GM12878 (cell line): Measurements from ENCODE around the gene MYH6. TPM values are rescaled to one million over a fixed set of nuclear protein-coding genes. Genes with fewer than 3 reads are reported as not detected.

Experiments used
- ATAC-seq: fragments of 200-7000 bp; cut with Tn5 transposase; 3 replicates; pipeline ENCODE4 v1.9.1; 2020; ENCODE audit warnings: mild to moderate bottlenecking, moderate library complexity
- BruUV-seq: library from RNA; stranded (reverse); fragments of 400-500 nt; replicated peaks from 2 replicates; lab custom pipeline; 2021; lab: Mats Ljungman, UMichigan
- CTCF ChIA-PET: fragments of 300-600 bp; sonication (Branson Sonifier 250); formaldehyde crosslinking; extraction: SDS; loops from one replicate; lab custom pipeline; 2021; ENCODE audit warnings: inconsistent platforms; lab: Yijun Ruan, JAX
- POLR2A ChIA-PET: fragments of 350-600 bp; formaldehyde crosslinking; extraction: SDS; loops from one replicate; lab custom pipeline; 2021; ENCODE audit warnings: inconsistent platforms; lab: Charles Lee
- RAD21 ChIA-PET: fragments of 300-600 bp; sonication (Branson Sonifier 250); formaldehyde crosslinking; loops from one replicate; lab custom pipeline; 2023; ENCODE audit warnings: antibody characterized with exemption; ENCODE audit not compliant: unreplicated experiment; lab: Charles Lee
- SMC1A ChIA-PET: fragments of 300-600 bp; sonication (Branson Sonifier 250); formaldehyde crosslinking; loops from one replicate; lab custom pipeline; 2023; ENCODE audit not compliant: unreplicated experiment, uncharacterized antibody; lab: Charles Lee
- DNase-seq: peaks from one replicate; pipeline ENCODE4 v3.0.0-alpha.2; 2011; ENCODE audit warnings: low read depth, low spot score
- FAIRE-seq: peaks from 3 replicates; lab custom pipeline; 2011; peaks lifted over from hg19 to GRCh38; lab: Jason Lieb, UNC
- H2AFZ ChIP-seq: 2 replicates; pipeline ENCODE4 v1.6.0; 2011; ENCODE audit warnings: low read depth, low read length, control low read depth; ENCODE audit not compliant: control insufficient read depth
- H3K27ac ChIP-seq: 2 replicates; pipeline ENCODE4 v1.5.1; 2011; ENCODE audit warnings: control low read depth; ENCODE audit not compliant: control insufficient read depth, insufficient read depth
- H3K27me3 ChIP-seq, 2 experiments: replicated peaks in 1 of 2; 2 replicates each; pipeline versions ENCODE4 v1.6.0 to v1.6.1; 2011; ENCODE audit warnings: low read length in 1 of 2; ENCODE audit not compliant: control insufficient read depth in 2 of 2, insufficient read depth in 2 of 2
- H3K36me3 ChIP-seq, 2 experiments: 2 replicates each; pipeline ENCODE4 v1.5.1; 2011; ENCODE audit warnings: low read length in 1 of 2; ENCODE audit not compliant: control insufficient read depth in 2 of 2, insufficient read depth in 2 of 2
- H3K4me1 ChIP-seq: 2 replicates; pipeline ENCODE4 v1.6.1; 2011; ENCODE audit warnings: mild to moderate bottlenecking, low read length, moderate library complexity, mixed read lengths; ENCODE audit not compliant: control insufficient read depth, insufficient read depth
- H3K4me2 ChIP-seq: 2 replicates; pipeline ENCODE4 v1.6.0; 2011; ENCODE audit warnings: control low read depth; ENCODE audit not compliant: control insufficient read depth, insufficient read depth
- H3K4me3 ChIP-seq: fragments of 200-600 bp; sonication (generic); 2 replicates; pipeline ENCODE4 v1.5.1; 2016
- H3K79me2 ChIP-seq: 2 replicates; pipeline ENCODE4 v1.6.0; 2011; ENCODE audit warnings: low read length; ENCODE audit not compliant: control insufficient read depth, insufficient read depth
- H3K9ac ChIP-seq: 2 replicates; pipeline ENCODE4 v1.8.0; 2011; ENCODE audit warnings: low read length, control low read depth, mixed read lengths; ENCODE audit not compliant: control insufficient read depth, insufficient read depth
- H3K9me3 ChIP-seq: replicated peaks from 3 replicates; pipeline ENCODE4 v1.5.1; 2011; ENCODE audit warnings: mild to moderate bottlenecking, low read length; ENCODE audit not compliant: control insufficient read depth, insufficient read depth
- H4K20me1 ChIP-seq: 2 replicates; pipeline ENCODE4 v1.6.0; 2011; ENCODE audit not compliant: control insufficient read depth, insufficient read depth
- BACH1 ChIP-seq: fragments of 450-650 bp; IDR thresholded peaks from 2 replicates; pipeline ENCODE4 v1.6.1; 2017; ENCODE audit warnings: mild to moderate bottlenecking, borderline replicate concordance
- ESRRA ChIP-seq: IDR thresholded peaks from 2 replicates; pipeline ENCODE4 v1.6.1; 2012; ENCODE audit warnings: mild to moderate bottlenecking, low read length, improper control_type of control experiment
- GATAD2B ChIP-seq: fragments of 450-650 bp; conservative IDR thresholded peaks from 2 replicates; pipeline ENCODE4 v1.6.1; 2017; ENCODE audit warnings: low read depth, mild to moderate bottlenecking, moderate library complexity
- IRF3 ChIP-seq: fragments of 450-650 bp; IDR thresholded peaks from 2 replicates; pipeline ENCODE4 v1.6.1; 2014; ENCODE audit warnings: mild to moderate bottlenecking
- JUNB ChIP-seq: IDR thresholded peaks from 2 replicates; pipeline ENCODE4 v1.6.1; 2016; ENCODE audit warnings: antibody characterized with exemption, mild to moderate bottlenecking
- MEF2B ChIP-seq: fragments of 450-650 bp; IDR thresholded peaks from 2 replicates; pipeline ENCODE4 v1.6.1; 2018; ENCODE audit warnings: mild to moderate bottlenecking, moderate library complexity; ENCODE audit not compliant: partially characterized antibody, poor library complexity, severe bottlenecking
- MXI1 ChIP-seq: fragments of 150-350 bp; IDR thresholded peaks from 2 replicates; pipeline ENCODE4 v1.6.1; 2011; ENCODE audit warnings: low read depth, mild to moderate bottlenecking, inconsistent platforms, low read length, improper control_type of control experiment
- NR2C1 ChIP-seq: fragments of 450-650 bp; IDR thresholded peaks from 2 replicates; pipeline ENCODE4 v1.6.1; 2017; ENCODE audit warnings: antibody characterized with exemption, mild to moderate bottlenecking, moderate library complexity
- SREBF2 ChIP-seq: IDR thresholded peaks from 2 replicates; pipeline ENCODE4 v1.6.1; 2012; ENCODE audit warnings: mild to moderate bottlenecking, low read length
- SRF ChIP-seq, 2 experiments: IDR thresholded peaks; 2 replicates each; pipeline ENCODE4 v1.6.1; 2011; ENCODE audit warnings: low read depth in 2 of 2, low read length in 2 of 2, mild to moderate bottlenecking in 1 of 2, moderate library complexity in 1 of 2
- SUPT20H ChIP-seq: IDR thresholded peaks from 2 replicates; pipeline ENCODE4 v1.6.1; 2011; ENCODE audit warnings: low read depth, mild to moderate bottlenecking, low read length, moderate library complexity, borderline replicate concordance; ENCODE audit not compliant: control insufficient read depth
- TAF1 ChIP-seq: IDR thresholded peaks from 2 replicates; pipeline ENCODE4 v1.6.1; 2011; ENCODE audit warnings: mild to moderate bottlenecking, low read depth, low read length, borderline replicate concordance
- YY1 ChIP-seq: IDR thresholded peaks from 2 replicates; pipeline ENCODE4 v1.6.1; 2011; ENCODE audit warnings: low read depth, mild to moderate bottlenecking, low read length
- WGBS: methylation state at CpG from one replicate; pipeline ENCODE4 v1.1.6; 2016; ENCODE audit warnings: low lambda C conversion rate; ENCODE audit not compliant: insufficient replicate concordance, insufficient coverage; ENCODE audit errors: missing lambda C conversion rate; 5-methylcytosine and 5-hydroxymethylcytosine counted together
- in situ Hi-C: fragments of 300-500 bp; cut with MboI; formaldehyde crosslinking; loops from 9 replicates; pipeline ENCODE4 v1.14.3; 2018; ENCODE audit warnings: mixed read lengths
- intact Hi-C: fragments of 100-400 bp; cut with micrococcal nuclease; formaldehyde crosslinking; loops from one replicate; pipeline ENCODE4 v1.14.2; 2022; ENCODE audit not compliant: unreplicated experiment
- polyA plus RNA-seq, 11 experiments: library from polyadenylated mRNA; depleted of rRNA in 4 of 11; unstranded in 6 of 11; stranded (reverse) in 5 of 11; fragments of >200 nt; fragmentation: Nextera tagmentation in 4 of 11; fragmentation: Illumina TruSeq in 1 of 11; extraction: Ambion mirVana in 4 of 11; extraction: Trizol in 1 of 11; gene quantifications; 1 replicate in 1 of 11; 2 replicates in 10 of 11; pipeline versions ENCODE4 v1.2.1 to v1.2.3, GENCODE V29; 2011 to 2016; ENCODE audit warnings: inconsistent platforms in 2 of 11, missing spikeins in 2 of 11, low read depth in 1 of 11
- total RNA-seq, 4 experiments: library from RNA; depleted of rRNA in 3 of 4; stranded (reverse); fragments of >200 nt in 3 of 4; fragmentation: Illumina TruSeq in 1 of 4; extraction: Trizol in 1 of 4; gene quantifications; 2 replicates each; pipeline versions ENCODE4 v1.2.1 to v1.2.3, GENCODE V29; 2013 to 2021
- TF ChIP-seq, protein P1 (sequence below): fragments of 150-350 bp; IDR thresholded peaks from 2 replicates; pipeline ENCODE4 v1.6.1; 2016; ENCODE audit warnings: low read depth, low read length

The MYH6 gene
- total and polyA plus RNA-seq, 10 of the 15 experiments (the other 5 are each of a cell fraction or from before 2014, with no cell fraction given) = 0.01 to 0.84 (median 0.05) TPM; not detected in 7

- peaks cover 16% of the 10 kb centered on the region for H3K4me1 ChIP-seq
- H3K4me2 ChIP-seq = no peak overlapping the region
- intact Hi-C loops (no loop called here), in situ Hi-C loops (no loop called here)
- no peaks in the 10 kb centered on the region; the same call in 2 of the 3 replicates for H3K9me3 ChIP-seq
- no peaks in the 10 kb centered on the region for H3K79me2 ChIP-seq
- DNase-seq = no peak
- ChIA-PET SMC1A (no interaction called here), POLR2A (no interaction called here), RAD21 (no interaction called here), CTCF (no interaction called here)
- no peaks in the 10 kb centered on the region; a peak in 1 of 4 replicates for H3K27me3 ChIP-seq
- BruUV-seq = no TSS peak
- H3K36me3 ChIP-seq = no peaks in the 10 kb centered on the region
- ATAC-seq = no peak
- H3K27ac ChIP-seq = no peak overlapping the region
- TF ChIP-seq JUNB (no peak), BACH1 (no peak)
- H4K20me1 ChIP-seq = no peaks in the 10 kb centered on the region
- FAIRE-seq = no peak
- no peak overlapping the region for H3K4me3 ChIP-seq
- 78% methylated on average over 2 of the region's 2 CpGs for WGBS
- no peak overlapping the region for H3K9ac ChIP-seq
- no peak overlapping the region for H2AFZ ChIP-seq
Observed at GRCh38 chr14:23452237-23452636, 44.2 kb upstream of the MYH6 start.

- peaks cover 26% of the 10 kb centered on the region for H3K4me1 ChIP-seq
- WGBS = 24% methylated on average over 2 of the region's 2 CpGs
- ChIA-PET SMC1A (no interaction called here), RAD21 (no interaction called here), POLR2A (no interaction called here), CTCF (interaction anchor here (0.6 kb wide), 1 partner anchor 44 kb away, joined by 3 read pairs; no protein-coding TSS in a partner anchor)
- intact Hi-C loops = no loop called here
- no peaks in the 10 kb centered on the region; the same call in 2 of the 3 replicates for H3K9me3 ChIP-seq
- ATAC-seq = no peak
- no peaks in the 10 kb centered on the region for H3K79me2 ChIP-seq
- H4K20me1 ChIP-seq = no peaks in the 10 kb centered on the region
- no peak overlapping the region for H2AFZ ChIP-seq
- FAIRE-seq = no peak
- no peak for DNase-seq
- no peak overlapping the region for H3K9ac ChIP-seq
- H3K27me3 ChIP-seq = no peaks in the 10 kb centered on the region; a peak in 1 of 4 replicates
- no peak overlapping the region for H3K4me3 ChIP-seq
- in situ Hi-C loops = no loop called here
- no peak overlapping the region for H3K27ac ChIP-seq
- BruUV-seq = no TSS peak
- no peak overlapping the region for H3K4me2 ChIP-seq
- no peaks in the 10 kb centered on the region for H3K36me3 ChIP-seq
- no peak for TF ChIP-seq SRF (IDR thresholded peaks at IDR 0.05; ENCODE audit: low read depth in 2 of 2, low read length in 2 of 2)
- TF ChIP-seq IRF3 = no peak
- no peak for TF ChIP-seq GATAD2B
- TF ChIP-seq ESRRA = no peak
- TF ChIP-seq NR2C1 = no peak
- no peak for TF ChIP-seq MEF2B
- TF ChIP-seq SUPT20H = no peak
- no peak for TF ChIP-seq SREBF2
- TF ChIP-seq, protein P1, sequence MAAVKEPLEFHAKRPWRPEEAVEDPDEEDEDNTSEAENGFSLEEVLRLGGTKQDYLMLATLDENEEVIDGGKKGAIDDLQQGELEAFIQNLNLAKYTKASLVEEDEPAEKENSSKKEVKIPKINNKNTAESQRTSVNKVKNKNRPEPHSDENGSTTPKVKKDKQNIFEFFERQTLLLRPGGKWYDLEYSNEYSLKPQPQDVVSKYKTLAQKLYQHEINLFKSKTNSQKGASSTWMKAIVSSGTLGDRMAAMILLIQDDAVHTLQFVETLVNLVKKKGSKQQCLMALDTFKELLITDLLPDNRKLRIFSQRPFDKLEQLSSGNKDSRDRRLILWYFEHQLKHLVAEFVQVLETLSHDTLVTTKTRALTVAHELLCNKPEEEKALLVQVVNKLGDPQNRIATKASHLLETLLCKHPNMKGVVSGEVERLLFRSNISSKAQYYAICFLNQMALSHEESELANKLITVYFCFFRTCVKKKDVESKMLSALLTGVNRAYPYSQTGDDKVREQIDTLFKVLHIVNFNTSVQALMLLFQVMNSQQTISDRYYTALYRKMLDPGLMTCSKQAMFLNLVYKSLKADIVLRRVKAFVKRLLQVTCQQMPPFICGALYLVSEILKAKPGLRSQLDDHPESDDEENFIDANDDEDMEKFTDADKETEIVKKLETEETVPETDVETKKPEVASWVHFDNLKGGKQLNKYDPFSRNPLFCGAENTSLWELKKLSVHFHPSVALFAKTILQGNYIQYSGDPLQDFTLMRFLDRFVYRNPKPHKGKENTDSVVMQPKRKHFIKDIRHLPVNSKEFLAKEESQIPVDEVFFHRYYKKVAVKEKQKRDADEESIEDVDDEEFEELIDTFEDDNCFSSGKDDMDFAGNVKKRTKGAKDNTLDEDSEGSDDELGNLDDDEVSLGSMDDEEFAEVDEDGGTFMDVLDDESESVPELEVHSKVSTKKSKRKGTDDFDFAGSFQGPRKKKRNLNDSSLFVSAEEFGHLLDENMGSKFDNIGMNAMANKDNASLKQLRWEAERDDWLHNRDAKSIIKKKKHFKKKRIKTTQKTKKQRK = no peak
- TF ChIP-seq TAF1 = no peak
- no peak for TF ChIP-seq YY1
- TF ChIP-seq JUNB = no peak
- no peak for TF ChIP-seq MXI1
Observed at GRCh38 chr14:23450379-23450778, 42.3 kb upstream of the MYH6 start.
